ENCODE measurements around the gene FARP2. TPM values are rescaled to one million over a fixed set of nuclear protein-coding genes. Genes with fewer than 3 reads are reported as not detected.

The FARP2 gene, protein sequence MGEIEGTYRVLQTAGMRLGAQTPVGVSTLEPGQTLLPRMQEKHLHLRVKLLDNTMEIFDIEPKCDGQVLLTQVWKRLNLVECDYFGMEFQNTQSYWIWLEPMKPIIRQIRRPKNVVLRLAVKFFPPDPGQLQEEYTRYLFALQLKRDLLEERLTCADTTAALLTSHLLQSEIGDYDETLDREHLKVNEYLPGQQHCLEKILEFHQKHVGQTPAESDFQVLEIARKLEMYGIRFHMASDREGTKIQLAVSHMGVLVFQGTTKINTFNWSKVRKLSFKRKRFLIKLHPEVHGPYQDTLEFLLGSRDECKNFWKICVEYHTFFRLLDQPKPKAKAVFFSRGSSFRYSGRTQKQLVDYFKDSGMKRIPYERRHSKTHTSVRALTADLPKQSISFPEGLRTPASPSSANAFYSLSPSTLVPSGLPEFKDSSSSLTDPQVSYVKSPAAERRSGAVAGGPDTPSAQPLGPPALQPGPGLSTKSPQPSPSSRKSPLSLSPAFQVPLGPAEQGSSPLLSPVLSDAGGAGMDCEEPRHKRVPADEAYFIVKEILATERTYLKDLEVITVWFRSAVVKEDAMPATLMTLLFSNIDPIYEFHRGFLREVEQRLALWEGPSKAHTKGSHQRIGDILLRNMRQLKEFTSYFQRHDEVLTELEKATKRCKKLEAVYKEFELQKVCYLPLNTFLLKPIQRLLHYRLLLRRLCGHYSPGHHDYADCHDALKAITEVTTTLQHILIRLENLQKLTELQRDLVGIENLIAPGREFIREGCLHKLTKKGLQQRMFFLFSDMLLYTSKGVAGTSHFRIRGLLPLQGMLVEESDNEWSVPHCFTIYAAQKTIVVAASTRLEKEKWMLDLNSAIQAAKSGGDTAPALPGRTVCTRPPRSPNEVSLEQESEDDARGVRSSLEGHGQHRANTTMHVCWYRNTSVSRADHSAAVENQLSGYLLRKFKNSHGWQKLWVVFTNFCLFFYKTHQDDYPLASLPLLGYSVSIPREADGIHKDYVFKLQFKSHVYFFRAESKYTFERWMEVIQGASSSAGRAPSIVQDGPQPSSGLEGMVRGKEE
- polyA plus RNA-seq = 21.9 TPM

DNA sequence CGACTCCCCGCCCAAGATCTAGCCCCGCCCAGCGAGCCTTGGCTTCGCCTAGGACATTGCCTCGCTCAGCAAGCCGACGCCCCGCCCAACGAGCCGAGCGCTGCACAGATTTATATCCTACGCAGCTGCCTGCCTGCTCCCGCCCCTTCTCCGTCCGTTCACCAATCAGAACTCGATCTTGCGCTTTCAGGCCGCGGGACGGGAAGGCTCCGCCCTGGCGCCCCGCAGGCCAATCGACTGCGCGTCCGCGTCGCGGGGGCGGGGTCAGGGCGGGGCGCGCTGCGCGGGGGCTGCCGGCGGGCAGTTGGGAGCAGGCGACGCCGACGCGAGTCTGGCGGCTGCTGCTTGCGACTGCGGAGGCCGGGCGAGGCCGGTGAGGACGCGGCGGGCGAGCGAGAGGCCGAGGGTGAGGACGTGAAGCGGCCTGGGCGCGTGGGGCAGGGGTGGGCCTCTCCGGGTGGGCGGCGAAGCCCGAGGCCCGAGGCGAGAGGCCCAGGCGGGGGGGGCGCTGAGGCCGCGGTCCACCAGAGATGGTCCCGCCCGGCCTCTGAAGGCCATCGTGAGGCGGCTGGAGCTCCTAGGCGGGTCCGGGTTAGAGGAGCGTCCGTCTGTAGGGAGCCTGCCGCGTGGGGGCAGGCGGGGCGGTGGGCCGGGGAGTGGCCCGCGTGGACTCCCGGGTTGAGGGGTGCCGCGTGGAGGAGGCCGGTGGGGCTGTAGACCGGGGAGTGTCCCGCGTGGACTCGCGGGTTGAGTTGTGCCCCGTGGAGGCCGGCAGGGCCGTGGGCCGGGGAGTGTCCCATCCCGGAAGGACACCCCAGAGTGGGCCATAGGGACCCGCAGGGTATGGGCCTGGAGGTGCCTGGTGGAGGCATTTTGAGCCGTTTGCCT, at the start of gene FARP2:
Gene FARP2, plus strand, starts transcription at position 303 of the 888 bp plus-strand sequence. CDS start 16,823 bp downstream, outside the sequence.
- peaks cover 22 to 37% (median 33%) of the 10 kb centered on the region in 3 donors for H3K4me1 Mint-ChIP-seq
- peaks cover 2% of the 10 kb centered on the region for H3K27me3 Mint-ChIP-seq
- H3K36me3 Mint-ChIP-seq = no peaks in the 10 kb centered on the region
- H3K9me3 Mint-ChIP-seq = no peaks in the 10 kb centered on the region
- H3K27ac Mint-ChIP-seq = peak within 1 kb of the TSS; percentile 83 to 95 (median 89)
- peak within 1 kb of the TSS; percentile 86 to 97 (median 92) for H3K4me3 Mint-ChIP-seq

DNA sequence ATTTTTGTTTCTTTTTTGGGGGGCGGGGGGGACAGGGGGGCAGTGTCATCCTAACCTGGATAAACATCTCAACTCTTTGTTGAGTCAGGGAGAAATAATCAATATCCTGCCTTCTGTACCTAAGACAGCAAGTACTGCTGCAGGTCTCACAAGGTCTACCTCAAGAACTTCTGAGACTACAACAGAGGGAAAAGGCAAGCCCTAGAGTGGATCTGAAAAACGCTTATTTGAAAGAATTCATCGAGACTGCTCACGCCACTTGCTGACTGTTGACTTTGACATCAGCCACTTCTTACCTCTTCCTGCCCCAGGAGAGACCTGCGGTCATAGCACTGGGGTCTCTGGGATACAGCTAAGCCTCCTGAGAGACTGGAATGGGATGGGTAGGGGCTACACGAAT, 49.0 kb upstream of the FARP2 start:
- Mint-ChIP-seq H3K4me1 (peaks cover 45 to 60% (median 58%) of the 10 kb centered on the region in 3 donors), H3K36me3 (no peaks in the 10 kb centered on the region), H3K9me3 (no peaks in the 10 kb centered on the region), H3K4me3 (no peak overlapping the region), H3K27ac (no peak overlapping the region), H3K27me3 (no peaks in the 10 kb centered on the region)

DNA sequence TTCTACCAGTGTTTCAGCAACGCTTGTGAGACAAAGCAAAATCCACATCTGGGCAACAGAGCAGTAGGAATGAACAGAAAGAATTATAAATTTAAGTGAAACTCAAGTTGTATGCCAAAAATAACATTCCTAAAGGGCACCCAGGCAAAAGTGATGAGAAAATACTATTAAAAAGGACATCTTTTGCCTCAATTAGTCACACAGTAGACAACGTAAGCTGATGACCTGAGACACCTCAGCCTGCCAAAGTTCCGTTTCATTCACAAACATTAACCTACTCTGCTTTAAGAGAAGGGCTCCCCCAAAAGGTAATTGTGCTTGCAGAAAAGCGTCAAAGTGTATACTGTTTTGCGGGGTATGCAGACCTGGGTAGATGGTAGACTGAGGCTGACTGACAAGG, 47.8 kb upstream of the FARP2 start:
- Mint-ChIP-seq H3K4me3 (peak overlapping the region in 1 of 4 donors; percentile 23), H3K27ac (peak overlapping the region in 1 of 3 donors; percentile 47), H3K36me3 (no peaks in the 10 kb centered on the region), H3K9me3 (no peaks in the 10 kb centered on the region), H3K4me1 (peaks cover 42 to 61% (median 58%) of the 10 kb centered on the region in 3 donors), H3K27me3 (no peaks in the 10 kb centered on the region)

DNA sequence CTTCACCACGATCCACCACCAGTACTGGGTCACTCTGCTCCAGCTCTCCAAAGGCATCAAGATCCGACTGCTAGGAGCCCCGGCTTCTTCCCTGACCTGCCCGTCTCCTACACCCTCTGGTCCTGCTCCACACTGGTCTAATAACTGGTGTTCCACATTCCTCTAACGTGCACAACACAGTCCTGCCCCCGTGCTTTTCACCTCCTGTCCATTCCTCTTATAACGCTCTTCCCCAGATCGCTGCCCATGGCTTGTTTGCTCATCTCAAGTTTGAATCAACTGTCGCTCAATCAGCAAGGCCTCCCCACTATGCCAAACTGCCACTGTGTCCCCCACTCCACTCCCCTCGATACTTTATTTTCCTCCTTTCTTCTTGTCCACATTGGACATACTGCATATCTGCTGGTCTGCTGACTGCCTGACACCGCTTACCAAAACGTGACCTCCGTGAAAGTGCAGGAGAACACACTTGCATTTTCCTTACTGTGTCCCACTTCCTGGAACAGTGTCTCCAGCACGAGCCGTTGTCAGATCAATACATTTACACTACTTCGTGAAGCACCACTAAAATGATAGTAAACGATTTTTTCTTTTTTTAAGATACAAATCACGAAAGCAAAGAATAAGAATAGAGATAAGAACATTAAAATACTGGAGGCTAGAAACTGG, 47.1 kb upstream of the FARP2 start:
- H3K9me3 Mint-ChIP-seq = no peaks in the 10 kb centered on the region

DNA sequence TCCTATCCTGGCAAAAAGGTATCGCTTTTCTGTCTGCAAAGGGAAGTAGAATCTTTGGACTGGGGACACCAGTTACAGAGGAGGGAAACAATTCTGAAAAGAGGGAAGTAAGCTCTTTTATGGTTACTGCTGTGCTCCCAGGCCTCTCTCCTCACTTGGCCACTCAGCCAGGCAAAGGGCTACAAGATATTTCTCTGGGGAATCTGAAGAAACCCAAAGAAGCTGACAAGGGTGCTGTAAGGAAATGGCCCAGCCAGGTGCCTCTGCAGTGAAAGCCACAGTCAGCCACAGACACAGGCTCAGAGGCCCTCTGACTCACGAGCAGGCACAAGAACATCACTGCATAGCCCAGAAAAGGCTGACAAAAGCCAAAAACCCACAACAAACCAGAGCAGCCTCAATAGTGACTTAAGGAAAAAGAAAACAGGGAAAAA, 46.4 kb upstream of the FARP2 start:
- Mint-ChIP-seq H3K9me3 (no peaks in the 10 kb centered on the region), H3K27ac (peak overlapping the region; percentile 17 to 97 (median 90)), H3K4me3 (peak overlapping the region in 3 of 4 donors; percentile 85 to 93 (median 89)), H3K36me3 (no peaks in the 10 kb centered on the region), H3K4me1 (peaks cover 51 to 63% (median 54%) of the 10 kb centered on the region in 3 donors), H3K27me3 (no peaks in the 10 kb centered on the region)

More for the DNA sequence above, 47.1 kb upstream of the FARP2 start:
- Mint-ChIP-seq H3K4me1 (peaks cover 47 to 62% (median 55%) of the 10 kb centered on the region in 3 donors), H3K27ac (peak overlapping the region in 1 of 3 donors; percentile 97), H3K4me3 (peak overlapping the region in 2 of 4 donors; percentile 39 to 89), H3K27me3 (no peaks in the 10 kb centered on the region), H3K36me3 (no peaks in the 10 kb centered on the region)

DNA sequence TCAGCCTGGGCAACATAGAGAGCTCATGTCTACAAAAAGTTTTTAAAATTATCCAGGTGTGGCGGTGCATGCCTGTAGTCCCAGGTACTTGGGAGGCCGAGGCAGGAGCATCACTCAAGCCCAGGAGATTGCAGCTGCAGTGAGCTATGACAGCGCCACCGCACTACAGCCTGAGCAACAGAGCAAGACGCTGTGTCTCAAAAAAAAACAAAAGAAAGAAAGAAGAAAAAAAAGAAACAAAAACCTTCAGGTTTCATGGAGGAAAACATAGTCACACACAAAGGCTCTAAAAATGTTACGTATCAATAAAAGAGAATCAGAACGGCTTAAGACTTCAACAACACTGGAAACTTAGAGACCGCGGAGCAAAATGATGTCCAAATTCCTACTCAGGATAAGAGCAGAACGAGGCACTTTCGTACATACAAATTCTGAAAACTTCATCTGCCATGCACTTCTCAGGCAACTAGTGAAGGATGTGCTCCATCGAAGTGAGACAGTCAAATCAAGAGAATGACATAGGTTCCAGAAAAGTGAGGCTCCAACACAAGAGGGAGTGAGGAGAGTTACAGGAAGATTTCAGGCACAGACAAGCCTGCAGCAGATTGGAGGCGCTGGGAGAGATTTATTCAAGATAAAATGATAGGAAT, 45.0 kb upstream of the FARP2 start:
- Mint-ChIP-seq H3K4me3 (peak overlapping the region; percentile 3 to 84 (median 68)), H3K27ac (peak overlapping the region in 2 of 3 donors; percentile 7 to 81)

DNA sequence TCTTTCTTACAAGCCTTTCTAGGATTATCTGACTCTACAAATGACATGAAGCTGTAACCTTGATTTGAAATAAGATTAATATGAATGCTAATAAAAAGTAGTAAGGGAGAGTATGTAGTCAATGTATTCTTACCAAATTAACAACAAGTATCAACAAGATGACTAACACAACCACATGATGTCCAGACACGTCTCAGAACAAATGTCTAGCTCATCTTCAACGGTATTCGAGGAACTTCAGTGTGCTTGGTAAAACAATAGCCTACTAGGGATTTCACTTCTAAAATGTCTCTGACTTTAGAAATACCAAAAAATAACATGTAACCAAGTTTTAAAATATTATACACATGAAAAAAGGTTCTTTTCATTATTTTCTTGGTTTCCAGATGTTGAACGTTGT, 44.0 kb upstream of the FARP2 start:
- H3K27ac Mint-ChIP-seq = no peak overlapping the region
- H3K4me3 Mint-ChIP-seq = peak overlapping the region in 1 of 4 donors; percentile 97

More for the DNA sequence above, 45.0 kb upstream of the FARP2 start:
- H3K4me1 Mint-ChIP-seq = peaks cover 44 to 53% (median 44%) of the 10 kb centered on the region in 3 donors
- H3K9me3 Mint-ChIP-seq = no peaks in the 10 kb centered on the region
- no peaks in the 10 kb centered on the region for H3K36me3 Mint-ChIP-seq
- H3K27me3 Mint-ChIP-seq = peaks cover 1% of the 10 kb centered on the region

DNA sequence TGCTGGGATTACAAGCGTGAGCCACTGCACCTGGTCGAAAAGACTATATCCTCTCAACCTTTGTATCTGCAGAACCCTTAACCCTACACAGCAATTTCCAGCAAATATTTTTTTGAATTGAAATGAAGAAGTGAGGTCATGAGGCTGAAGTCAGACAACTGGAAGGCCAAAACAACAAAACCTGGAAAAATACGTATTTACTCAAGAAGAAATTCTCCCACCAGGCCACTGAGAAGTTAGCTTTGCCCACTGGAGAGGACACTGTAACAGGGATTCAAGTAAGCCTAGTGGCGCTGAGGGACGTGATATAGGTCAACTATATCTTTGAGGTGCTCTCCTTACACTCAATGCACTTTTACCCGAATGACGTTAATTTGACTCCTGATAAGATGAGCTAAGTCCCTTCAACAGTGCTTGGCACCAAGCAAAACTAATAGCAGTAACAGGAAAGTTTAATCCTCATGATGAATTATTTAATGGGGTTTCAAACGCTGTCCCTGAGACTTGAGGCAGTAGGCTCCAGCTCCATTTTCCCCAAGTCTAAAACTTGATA, 42.5 kb upstream of the FARP2 start:
- Mint-ChIP-seq H3K4me3 (peak overlapping the region; percentile 97 to 100 (median 99)), H3K36me3 (peaks cover 2% of the 10 kb centered on the region), H3K4me1 (peaks cover 54 to 66% (median 60%) of the 10 kb centered on the region in 3 donors), H3K9me3 (no peaks in the 10 kb centered on the region), H3K27me3 (peaks cover 1% of the 10 kb centered on the region), H3K27ac (peak overlapping the region; percentile 5 to 100 (median 92))

More for the DNA sequence above, 44.0 kb upstream of the FARP2 start:
- H3K4me1 Mint-ChIP-seq = peaks cover 46 to 57% (median 51%) of the 10 kb centered on the region in 3 donors
- no peaks in the 10 kb centered on the region for H3K9me3 Mint-ChIP-seq
- H3K27me3 Mint-ChIP-seq = peaks cover 1% of the 10 kb centered on the region
- H3K36me3 Mint-ChIP-seq = no peaks in the 10 kb centered on the region

DNA sequence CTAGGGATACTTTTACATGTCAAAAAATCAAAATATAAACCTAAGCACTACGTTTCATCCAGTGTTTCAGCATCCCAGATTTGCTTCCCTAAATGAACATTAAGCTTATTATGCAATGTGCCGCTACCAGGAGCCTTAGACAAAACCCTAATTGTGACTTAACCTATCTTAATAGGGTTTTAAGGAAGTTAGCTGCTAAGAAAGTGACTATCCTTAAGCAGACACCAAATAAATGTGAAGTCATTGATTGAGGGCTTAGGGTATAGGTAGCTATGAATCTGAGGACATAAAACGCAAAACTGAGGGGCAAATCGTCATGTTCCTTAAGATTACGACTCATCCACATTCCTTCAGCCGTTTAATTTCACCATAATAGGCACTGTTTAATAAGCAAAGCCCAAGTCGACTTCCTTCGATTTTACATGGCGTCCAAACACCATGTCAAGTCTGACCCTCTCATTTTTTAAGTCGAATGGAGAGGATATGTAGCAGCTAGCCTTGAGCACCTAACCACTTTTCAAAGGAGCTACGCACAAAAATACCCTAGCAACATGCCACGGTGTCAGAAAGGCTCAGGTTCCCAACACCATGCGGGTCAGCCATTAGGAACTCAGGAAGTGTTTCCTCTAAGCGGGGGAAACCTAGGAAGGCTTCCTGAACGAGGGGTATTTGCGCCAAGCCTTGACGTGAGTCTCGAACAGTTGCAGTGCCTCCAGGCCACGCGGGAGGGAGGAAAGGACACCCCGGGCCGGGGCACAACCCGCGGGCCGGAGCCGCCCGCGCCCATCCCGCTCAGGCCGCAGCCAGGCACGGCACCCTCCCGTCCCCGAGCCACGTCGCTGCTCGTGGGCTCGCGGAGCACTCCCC, 41.6 kb upstream of the FARP2 start:
- H3K4me3 Mint-ChIP-seq = peak overlapping the region; percentile 97 to 100 (median 99)
- H3K9me3 Mint-ChIP-seq = no peaks in the 10 kb centered on the region
- peaks cover 5% of the 10 kb centered on the region for H3K36me3 Mint-ChIP-seq
- peak overlapping the region; percentile 92 to 100 (median 100) for H3K27ac Mint-ChIP-seq
- H3K4me1 Mint-ChIP-seq = peaks cover 45 to 62% (median 59%) of the 10 kb centered on the region in 3 donors
- peaks cover 1% of the 10 kb centered on the region for H3K27me3 Mint-ChIP-seq

DNA sequence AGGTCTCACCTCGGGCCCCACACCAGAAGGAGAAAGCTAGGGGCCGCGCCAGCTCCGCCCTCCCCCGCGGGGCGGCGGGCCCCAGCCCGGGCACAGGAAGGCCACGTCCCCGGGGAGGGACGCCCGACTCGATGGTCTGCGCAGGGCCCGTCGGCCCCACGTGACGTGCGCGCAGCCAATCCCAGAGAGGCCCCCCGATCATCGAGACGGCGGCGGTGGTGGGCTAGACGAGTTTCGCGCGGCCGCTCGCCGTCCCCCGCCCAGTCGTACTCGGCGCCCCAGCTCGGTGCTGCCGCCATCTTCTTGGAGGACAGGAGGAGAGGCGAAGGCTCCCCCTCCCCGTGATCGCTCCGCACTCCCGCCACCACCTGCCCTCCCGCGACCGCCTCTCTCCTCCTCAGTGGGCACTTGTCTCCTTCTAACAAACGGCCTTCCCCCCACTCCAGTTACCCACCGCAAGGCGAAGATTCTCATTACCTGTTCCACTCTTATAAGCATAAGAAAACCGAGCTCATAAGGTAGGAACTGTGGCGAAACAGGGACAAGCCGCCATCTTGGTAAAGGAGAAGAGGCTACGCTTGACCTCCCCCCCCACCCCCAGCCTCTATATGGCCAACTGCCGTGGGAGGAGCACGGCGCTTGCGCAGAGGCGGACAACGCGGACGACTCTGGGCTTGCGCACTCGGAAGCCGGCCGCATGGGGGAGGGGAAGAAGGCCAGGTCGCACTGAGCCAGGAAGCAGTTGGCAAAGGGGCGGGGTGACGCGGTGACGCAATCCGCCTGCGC, 40.8 kb upstream of the FARP2 start, which contains the start of gene HDLBP:
Gene HDLBP, minus strand, starts transcription at position 580 of the 786 bp plus-strand sequence. CDS start 48,803 bp downstream, outside the sequence.
- Mint-ChIP-seq H3K4me1 (peaks cover 45 to 61% (median 53%) of the 10 kb centered on the region in 3 donors), H3K27me3 (peaks cover 1% of the 10 kb centered on the region), H3K27ac (peak within 1 kb of the TSS; percentile 100), H3K4me3 (peak within 1 kb of the TSS; percentile 97 to 100 (median 99)), H3K9me3 (no peaks in the 10 kb centered on the region), H3K36me3 (peaks cover 5% of the 10 kb centered on the region)

DNA sequence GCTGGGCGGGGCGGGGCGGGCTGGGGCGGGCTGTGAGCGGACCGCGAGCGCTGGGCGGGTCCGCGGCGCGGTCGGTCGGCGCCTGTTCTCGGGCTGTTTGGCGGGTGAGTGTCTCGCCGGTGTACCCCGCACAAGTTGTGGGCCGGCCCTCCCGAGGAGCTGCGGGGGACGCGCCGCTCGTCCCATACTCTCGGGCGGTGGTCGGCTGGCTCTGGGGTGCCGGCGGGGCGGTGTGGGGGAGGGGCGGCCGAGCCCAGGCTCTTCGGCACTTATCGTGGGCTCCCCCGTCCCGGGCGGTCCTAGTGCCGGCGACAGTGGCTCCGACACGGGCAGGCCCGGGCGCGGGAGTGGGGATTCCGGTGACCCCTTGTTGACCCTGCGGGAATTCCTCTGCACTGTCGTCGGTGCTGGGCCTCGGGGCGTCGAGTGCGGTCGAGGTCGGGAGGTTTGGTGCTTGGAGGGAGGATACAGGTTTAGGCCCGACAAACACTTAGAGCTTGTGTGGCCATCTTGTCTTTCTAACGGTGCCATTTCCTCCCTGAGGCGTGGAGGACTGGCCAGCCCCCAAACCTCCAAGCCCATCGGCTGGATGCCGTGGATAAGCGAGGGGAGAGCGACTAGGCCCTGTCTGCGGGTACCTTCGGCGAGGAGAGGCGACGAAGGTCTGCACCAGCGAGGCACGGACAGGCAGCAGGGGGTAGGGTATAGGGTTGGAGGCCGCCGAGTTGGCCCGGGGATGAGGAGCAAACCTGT, 40.0 kb upstream of the FARP2 start, which contains the start of gene SEPTIN2:
Gene SEPTIN2, plus strand, starts transcription at position 47 of the 753 bp plus-strand sequence. CDS start 8,308 bp downstream, outside the sequence.
- Mint-ChIP-seq H3K27me3 (peaks cover 1% of the 10 kb centered on the region), H3K4me3 (peak within 1 kb of the TSS; percentile 97 to 100 (median 99)), H3K4me1 (peaks cover 44 to 59% (median 50%) of the 10 kb centered on the region in 3 donors), H3K9me3 (no peaks in the 10 kb centered on the region), H3K36me3 (peaks cover 5% of the 10 kb centered on the region), H3K27ac (peak within 1 kb of the TSS; percentile 100)

All from IgD-negative memory B cell (primary cell).